ENCODE results near the gene MICAL2.
A peak's percentile ranks its signal among the peaks of the same experiment; 100 is the strongest.

Gene MICAL2

DNA sequence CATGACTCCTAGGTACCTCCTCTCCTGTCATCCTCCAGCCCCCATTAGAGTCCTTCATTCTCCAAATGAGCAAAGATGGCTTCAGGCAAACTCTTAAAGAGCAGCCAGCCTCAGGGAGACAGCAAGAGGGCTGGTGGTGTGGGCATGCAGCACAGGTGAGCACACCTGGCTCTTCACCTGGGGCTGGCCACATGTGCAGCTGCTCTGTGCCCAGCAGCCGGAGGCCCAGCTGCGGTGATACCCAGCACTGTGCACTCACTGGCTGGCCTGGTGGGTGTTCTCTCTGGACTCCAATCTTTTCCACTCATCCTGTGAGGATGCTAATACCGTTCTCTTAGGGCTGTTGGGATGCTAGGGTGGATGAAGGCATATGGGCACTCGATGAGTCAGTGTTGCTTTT is 160.9 kb downstream of the MICAL2 start:
- no peak for DNase-seq (ENCODE audit: low read depth in 2 of 2)

DNA sequence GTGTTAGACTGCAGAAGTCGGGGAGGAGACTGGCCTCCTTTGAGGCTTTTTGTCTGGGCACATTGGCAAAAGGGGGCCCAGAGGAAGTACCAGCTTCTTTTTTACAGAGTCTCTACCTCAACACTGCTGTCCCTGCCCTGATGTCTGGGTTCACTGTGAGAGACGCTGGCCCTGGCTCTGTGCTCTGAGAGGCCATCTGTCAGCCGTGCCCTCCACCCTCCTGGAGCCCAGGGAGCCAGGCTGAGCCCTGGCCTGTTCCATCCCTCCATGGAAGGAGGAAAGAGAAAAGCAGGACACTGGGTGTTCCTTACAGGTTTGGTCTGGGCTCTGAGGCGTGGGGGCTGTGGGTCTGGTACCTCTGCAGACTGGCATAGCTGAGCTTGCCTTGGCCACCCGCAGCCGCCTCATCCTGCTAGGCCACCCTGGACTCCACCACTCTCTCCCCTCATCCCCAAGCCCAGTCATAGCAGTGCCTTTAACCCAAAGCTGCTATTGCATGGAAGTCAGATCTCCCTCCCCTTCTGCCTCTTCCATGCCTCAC is 161.5 kb downstream of the MICAL2 start:
- no peak for DNase-seq (ENCODE audit: low read depth in 2 of 2)

DNA sequence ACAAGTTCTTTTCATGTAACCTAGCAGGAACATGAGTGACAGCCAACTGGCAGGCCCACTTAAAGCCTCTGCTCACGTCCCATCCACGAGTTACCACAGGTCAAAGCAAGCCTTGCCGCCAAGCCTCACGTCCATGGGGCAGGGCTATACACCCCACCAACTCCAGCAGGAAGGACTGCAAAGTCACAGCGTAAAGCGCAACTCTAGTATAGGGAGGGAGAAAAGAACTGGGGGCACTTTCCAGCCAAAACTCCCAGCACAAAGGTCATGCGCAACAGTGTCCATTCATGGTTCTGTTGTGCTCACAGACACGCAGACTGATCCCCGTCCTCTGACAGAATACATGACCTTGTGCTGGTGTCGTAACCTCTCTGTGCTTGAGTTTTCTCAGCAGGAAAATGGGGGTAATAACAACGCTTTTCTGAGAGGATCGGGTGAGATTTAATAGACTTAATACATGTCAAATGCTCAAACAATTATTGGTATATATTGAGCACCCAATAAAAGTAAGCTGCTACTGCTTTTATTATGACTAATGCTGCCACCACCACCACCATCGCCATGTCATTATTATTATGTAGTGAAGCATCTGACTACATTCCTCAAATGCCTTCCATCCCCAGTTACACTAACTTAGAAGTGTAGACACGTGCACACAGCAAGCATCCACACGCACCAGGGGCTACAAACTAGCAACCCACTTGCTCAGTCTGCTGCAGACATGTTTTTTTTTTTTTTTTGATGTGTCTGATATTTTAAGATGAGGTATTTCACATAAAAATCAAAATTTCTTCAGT is 162.6 kb downstream of the MICAL2 start:
- DNase-seq (ENCODE audit: low read depth in 2 of 2): no peak

DNA sequence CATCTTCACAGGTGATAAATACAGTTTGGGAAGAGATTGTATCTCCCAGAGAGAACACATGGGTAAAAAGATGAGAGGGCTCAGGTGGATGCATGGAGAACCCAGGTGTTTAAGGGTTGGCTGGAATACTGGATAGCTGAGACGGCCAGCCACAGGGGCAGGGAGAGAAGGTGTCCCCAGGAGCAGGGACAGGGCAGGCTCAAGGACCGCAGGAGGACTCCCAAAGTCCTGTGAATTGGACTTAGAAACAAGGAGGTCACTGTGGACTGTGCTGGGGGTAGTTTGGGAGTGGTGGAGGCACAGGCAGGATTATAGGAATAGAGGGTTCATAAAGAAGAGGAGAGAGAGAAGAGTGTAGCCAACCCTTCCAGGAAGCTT is 163.2 kb downstream of the MICAL2 start:
- DNase-seq (ENCODE audit: low read depth in 2 of 2): no peak

DNA sequence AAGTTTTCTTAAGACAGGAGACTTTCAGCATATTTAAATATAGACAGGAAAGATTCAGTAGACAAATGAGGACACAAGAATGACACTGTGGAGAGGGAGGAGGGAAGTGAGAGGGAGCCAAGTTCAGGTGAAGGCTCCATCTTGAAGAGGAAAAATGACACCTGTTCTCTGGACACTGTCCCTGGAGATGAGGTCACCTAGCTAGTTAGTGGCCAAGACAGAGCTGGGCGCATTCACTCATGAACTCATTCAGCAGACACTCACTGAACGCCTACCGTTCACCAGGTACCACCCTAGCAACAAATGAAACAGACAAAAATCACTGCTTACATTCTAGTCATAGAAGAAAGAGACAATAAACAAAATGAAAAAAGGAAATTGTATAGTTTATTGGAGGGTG is 163.7 kb downstream of the MICAL2 start:
- no peak for DNase-seq (ENCODE audit: low read depth in 2 of 2)

DNA sequence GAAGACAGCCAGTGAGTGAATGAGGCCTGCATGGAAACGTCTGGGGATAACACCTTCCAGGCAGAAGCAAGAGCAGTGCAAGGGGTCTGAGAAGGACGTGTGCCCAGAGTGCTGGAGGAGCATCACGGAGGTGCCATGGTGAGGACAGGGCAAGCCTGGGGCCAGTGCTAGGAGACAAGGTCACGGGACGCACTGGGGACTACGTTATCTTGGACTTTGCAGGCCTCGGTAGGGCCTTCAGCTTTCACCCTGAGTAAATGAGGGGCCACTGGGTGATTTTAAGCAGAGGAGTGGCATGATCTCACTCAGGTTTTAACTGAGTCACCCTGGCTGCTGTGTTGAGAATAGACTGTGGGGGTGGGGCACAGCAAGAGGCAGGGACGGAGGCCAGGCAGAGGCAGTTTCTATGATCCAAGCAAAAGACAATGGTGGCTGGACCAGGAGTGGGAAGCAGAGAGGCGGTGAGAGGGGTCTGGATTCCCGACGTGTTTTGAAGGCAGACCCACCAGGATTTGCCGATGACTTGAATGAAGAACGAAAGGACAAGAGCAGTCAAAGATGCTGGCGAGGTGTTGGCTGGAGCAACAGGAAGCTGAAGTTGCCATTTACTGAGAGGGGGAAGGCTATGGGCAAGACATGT is 164.3 kb downstream of the MICAL2 start:
- no peak for DNase-seq (ENCODE audit: low read depth in 2 of 2)

DNA sequence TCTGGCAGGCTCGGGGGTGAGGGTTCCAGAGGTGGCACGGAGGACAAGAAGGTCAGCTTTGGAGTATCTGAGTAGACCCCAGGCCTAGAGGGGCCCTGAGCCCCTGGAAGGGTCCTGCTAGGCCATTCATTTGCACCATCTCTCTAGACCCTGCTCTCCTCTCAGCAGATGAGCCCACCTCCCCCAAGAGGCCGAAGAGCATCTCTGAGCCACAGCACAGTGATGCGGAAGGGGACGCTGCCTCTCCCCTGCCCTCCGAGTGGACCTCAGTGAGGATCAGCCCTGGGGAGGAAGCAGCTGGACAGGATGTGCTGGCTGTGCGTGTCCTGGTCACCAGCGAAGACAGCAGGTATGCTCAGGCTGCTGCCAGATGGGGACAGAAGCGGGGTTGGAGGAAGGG is 165.4 kb downstream of the MICAL2 start:
- no peak for DNase-seq (ENCODE audit: low read depth in 2 of 2)

DNA sequence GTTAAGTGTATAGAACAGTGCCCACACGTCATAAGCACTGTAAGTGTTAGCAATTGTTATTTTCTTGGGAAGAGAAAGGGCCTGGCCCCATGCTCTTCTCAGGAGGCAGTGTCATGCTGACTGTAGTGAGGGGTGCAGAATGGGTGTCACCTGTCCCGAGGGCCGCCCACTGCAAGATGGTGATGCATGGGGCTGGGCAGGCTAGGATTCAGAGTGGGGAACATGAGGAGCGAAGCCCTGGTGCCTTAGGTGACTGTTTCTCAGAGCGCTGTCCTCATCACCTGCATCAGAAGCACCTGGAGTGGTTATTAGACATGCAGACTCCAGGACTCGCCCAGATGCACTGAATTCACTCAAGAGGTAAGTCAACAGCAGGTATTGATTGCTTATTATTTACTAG is 166.0 kb downstream of the MICAL2 start:
- no peak for DNase-seq (ENCODE audit: low read depth in 2 of 2)

DNA sequence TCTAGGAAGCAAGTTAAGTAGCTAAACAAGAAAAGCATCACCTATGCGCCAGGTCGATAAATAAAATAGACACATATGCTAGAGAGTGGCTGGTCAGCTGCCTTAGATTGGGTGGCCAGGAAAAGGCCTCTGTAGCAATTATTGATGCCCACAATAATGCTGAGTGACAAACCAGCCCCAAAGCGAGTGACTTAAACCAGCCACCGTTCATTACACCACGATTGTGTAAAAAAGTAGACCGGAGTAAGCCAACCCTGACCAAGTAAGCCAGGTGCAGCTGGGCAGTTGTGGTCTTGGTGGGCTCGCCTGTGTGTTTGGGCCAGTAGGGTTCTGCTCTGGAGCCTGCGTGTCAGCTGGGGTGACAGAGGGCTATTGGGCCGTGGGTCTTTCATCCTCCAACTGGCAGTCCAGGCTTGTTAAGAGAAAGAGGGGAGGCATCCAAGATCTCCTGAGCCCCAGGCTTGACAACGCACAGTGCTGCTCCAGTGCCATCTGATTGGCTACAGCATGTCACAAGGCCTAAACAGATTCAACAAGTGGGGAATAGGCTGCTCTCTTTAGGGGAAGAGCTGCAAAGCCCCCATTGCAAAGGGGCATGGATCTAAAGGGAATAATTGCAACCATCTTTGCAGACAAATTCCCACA is 166.6 kb downstream of the MICAL2 start:
- DNase-seq (ENCODE audit: low read depth in 2 of 2): no peak

DNA sequence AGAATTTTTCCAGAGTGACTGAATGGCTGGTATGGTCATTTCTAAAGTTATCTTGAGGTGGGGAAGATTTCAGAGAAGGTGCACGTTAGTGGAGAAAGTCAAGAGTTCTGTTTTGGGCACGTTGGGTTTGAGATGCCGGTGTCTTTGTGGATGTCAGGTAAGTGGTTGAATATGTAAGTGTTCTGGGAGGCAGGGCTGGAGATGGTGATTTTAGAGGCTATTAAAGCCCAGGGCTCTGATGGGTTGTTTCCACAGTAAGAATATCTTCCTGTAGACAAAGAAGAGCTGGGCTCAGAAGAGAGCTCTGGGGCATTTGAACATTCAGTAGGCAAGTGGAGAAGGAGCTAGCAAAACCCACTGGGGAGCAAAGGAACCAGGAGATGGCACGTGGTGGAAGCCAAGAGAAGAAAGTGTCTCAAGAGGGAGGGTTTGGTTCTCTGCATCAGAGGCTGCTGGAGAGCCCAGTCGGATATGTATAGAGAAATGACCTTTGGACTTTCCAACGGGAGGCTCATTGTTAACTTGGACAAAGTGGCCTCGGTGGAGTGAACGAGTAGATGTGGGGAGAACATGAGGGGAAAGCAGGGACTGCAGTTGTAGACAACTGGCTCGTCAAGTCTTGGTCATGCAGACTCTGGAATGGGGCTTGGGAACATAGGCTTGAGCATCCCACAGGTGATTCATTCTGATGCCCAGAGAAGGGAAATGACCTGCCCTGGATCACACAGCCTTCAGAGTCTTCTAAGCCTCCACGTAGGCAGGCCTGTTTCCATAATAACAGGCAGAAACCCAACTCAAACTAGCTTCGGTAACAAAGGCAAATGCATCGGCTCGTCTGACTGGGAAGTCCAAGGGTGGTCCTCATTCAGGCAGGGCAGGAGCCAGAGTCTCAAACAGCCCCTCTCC is 168.6 kb downstream of the MICAL2 start:
- no peak for DNase-seq (ENCODE audit: low read depth in 2 of 2)

DNA sequence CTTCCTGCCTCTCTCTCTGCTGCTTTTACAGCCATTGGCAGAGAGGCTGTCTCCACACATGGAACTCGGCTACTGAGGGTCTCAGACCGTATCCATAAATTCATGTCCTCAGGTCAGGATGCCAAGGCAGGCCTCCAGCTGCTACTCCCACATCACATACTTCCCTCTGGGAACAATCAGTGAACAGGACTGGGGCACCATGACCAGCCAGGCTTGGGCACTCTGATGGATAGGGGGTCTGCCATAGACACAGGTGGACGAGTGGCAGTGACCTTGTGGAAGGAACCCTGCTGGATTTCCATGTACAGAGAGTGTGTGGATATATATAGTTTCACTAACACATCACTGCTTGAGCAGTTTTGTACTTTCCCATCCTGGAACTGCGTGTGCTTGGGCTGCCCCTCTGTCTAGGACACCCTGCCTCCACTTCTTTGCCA is 169.3 kb downstream of the MICAL2 start:
- no peak for DNase-seq (ENCODE audit: low read depth in 2 of 2)

DNA sequence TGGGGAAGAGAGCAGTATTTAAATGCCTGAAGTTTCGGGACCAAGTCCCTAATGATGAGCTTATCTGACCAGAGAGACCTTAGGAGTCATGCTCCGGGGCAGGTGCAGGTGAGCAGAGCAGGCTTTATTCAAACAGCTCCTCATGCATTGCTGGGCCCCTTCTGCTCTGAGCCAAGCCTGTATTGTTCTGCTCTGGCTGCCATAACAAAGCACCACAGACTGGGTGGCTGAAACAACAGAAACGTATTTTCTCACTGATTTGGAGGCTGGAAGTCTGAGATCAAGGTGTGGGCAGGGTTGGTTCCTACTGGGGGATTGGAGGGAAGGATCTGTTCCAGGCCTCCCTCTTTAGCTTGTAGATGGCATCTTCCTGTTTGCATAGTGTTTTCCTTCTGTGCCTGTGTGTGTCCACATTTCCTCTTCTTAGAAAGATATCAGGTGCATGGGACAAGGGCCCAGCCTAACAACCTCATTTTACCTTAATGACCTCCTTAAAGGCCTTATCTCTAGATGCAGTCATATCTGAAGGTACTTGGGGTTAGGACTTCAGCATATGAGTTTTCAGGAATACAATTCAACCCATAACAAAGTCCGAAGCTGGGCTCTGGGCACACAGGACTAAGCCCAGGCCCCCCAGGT is 169.9 kb downstream of the MICAL2 start:
- no peak for DNase-seq (ENCODE audit: low read depth in 2 of 2)

DNA sequence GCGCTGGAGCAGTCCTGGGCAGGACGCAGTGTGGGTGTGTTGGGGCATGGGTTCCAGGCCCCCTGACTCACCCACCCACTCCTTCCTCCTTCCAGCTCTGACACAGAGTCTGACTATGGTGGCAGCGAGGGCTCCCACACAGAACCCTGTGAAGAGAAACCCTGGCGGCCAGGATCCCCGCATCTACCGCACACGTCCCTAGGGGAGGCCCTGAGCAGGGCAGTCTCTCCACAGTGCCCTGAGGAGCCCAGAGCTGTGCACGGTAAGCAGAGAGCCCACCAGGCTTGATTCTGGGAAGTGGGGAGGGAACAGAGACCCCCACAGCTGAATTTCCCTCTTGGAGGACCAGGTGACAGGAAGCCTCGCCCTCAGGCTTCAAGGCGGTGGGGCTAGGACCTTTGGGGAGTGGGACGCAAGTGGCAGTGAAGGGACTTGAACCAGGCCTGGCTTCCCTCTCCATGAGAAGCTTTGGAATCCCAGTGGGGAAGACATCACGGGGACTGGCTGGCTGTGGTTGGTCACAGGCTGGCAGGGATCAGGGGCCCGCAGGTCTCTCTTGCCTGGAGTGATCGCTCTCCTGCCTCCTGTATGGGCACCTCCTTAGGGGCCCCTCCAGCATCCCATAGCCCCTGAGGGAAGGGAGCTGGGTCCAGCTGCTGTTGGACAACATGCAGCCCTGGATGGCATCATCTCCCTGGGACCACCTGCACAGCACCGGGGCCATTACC is 170.6 kb downstream of the MICAL2 start:
- no peak for DNase-seq (ENCODE audit: low read depth in 2 of 2)

DNA sequence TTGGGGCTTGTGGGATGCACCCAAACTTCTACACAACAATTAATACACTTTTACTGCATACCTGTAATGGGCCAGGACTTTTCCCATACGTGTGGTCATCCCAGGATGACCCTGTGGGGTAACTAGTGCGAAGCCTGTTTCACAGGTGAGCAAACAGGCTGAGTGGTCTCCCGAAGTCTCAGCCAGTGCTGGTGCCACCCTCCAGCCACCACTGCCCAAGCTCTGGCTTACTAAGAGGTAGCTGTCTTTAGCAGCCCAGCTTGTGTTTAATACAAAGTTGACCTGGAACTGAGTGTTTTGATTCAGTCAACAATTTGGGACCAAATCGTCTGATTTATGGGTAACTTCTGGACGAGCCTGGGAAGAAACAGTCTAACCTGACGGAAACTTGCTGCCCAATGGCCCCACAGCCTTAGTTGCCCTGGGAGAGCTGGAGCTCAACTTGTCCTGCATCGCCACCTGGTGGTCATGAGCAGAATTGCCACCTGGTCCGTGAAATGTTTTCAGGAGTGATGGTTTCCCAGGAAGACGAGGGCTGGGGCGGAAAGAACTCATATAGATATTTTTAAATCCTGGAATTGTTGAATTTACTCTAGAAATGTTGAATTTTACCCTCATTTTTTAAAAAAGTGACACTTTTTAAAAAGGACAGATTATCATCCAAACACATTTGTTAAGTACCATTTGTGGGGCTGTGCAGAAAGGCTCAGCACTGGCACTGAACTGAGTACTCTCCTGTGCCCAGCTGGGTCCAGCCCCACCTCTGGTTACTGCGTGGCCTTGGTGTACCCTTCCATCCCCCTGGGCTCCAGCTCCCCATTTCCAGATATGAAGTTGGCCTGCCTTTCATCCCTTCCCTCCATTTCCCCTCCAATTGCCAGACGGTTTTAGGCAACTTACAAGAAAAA is 171.4 kb downstream of the MICAL2 start:
- peak; percentile 62 to 71 for DNase-seq (ENCODE audit: low read depth in 2 of 2)

DNA sequence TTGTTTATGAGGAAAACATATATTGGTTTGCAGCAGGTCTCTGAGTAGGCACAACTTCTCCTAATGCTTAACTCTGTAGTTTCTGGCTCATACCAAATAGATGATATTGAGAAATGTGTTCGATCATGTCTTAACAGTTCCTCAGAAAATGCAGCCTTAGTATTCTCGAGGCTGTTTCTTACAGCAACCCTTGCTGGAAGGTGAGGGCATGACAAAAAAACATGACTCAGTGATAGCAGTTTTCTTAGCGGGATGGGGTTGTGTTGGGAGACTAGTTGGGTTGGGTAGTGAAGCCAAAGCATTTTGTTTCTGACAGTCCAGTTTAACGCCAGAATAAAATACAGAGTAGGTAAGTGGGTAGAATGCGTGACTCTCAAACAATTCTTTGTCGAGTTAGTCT is 172.3 kb downstream of the MICAL2 start:
- DNase-seq (ENCODE audit: low read depth in 2 of 2): no peak

DNA sequence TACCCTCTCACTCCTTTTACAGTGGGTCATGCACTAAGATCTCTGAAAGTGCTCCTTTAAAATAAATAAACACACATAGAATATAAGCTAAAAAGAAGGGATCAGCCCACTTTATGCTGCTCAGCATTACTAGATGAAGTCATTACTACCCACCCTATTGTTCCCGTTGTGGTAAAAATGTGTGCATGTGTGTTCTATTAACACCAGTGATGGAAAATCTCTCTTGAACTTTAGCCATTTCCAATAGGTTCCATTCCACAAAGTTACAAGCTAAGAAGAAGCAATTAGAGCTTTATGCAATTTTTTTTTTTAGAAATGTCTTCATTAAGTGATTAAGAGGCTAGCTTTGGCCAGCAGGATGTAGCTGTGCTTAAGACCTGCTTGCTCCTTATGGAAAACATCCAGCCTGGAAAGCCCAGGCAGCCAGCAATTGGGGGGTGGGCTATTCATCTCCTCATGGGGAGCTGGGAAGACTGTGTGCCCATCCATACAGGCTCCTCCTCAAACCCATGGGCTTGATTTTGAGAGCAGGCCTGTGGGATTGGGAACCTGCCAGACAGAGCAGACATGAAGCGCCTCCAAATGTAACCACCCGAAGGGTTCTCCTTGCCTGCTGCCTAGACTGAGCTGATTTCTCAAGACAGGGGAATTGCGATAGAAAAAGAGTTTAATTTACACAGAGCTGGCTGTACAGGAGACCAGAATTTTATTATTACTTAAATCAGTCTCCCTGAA is 174.1 kb downstream of the MICAL2 start:
- no peak for DNase-seq (ENCODE audit: low read depth in 2 of 2)

DNA sequence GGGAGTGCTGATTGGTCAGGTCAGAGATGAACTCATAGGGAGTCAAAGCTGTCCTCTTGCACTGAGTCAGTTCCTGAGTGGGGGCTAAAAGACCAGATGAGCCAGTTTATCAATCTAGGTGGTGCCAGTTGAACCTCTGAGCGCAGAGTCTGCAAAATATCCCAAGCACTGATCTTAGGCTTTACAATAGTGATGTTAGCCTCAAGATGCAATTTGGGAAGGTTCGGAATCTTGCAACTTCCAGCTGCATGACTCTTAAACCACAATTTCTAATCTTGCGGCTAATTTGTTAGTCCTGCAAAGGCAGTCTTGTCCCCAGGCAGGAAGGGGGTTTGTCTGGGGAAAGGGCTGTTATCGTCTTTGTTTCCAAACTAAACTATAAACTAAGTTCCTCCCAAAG is 174.7 kb downstream of the MICAL2 start:
- DNase-seq (ENCODE audit: low read depth in 2 of 2): no peak

DNA sequence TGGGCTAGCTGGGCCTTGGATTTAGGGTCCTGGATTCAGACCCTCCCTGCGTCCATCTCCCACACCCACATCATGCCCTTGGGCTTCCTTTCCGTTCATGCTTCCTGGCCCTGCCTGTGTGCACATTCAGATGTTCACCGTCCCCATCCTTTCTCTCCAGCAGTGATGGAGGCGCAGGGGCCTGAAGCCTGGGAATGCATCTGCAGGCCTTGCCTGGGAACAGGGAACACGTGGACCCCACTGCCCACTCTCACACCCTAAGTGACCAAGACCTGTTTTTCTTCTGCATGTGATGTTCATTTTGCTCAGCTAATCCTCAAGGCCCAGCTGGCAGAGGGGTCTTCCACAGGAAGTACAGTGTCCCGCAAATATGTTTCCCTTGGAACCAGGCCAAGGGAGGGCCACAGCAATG is 175.4 kb downstream of the MICAL2 start:
- DNase-seq (ENCODE audit: low read depth in 2 of 2): no peak

DNA sequence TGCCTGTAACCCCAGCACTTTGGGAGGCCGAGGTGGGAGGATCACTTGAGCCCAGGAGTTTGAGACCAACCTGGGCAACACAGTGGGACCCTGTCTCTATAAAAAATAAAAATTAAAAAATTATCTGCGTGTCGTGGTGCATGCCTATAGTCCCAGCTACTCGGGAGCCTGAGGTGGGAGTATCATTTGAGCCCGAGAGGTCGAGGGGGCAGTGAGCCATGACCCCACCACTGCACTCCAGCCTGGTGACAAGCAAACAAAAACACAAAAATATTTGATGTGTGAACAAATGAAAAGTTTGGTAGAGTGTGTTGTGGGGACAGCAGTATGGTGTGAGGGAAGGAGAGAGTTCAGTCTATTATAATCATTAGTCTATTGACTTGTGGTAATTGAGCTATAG is 176.2 kb downstream of the MICAL2 start:
- DNase-seq (ENCODE audit: low read depth in 2 of 2): no peak
